ENCODE measurements around the gene SLC16A5.
"Not testable (repeated sequence)": the region's sequence is repeated elsewhere in the genome, so short reads cannot be mapped to it uniquely, and the experiment has no call there.

The SLC16A5 gene

DNA sequence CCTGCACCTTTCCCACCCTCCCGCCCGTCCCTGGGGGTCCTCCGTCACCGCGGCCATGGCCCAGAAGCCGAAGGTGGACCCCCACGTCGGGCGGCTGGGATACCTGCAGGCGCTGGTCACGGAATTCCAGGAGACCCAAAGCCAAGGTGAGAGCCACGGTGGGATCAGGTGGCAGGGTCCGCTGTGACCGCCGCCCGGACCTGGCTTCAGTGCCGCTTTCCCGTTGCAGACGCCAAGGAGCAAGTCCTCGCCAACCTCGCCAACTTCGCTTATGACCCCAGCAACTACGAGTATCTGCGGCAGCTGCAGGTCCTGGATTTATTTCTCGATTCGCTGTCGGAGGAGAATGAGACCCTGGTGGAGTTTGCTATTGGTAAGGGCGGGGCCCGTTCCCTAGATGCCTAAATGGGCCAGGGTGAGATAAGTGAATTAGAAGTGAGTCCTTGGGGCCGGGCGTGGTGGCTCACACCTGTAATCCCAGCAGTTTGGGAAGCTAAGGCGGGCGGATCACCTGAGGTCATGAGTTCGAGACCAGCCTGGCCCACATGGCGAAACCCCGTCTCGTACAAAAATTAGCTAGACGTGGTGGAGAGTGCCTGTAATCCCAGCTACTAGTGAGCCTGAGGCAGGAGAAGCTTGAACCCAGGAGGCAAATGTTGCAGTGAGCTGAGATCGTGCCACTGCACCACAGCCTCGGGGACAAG is 22.6 kb downstream of the SLC16A5 start:
- DNase-seq (ENCODE audit: low spot score): no peak

DNA sequence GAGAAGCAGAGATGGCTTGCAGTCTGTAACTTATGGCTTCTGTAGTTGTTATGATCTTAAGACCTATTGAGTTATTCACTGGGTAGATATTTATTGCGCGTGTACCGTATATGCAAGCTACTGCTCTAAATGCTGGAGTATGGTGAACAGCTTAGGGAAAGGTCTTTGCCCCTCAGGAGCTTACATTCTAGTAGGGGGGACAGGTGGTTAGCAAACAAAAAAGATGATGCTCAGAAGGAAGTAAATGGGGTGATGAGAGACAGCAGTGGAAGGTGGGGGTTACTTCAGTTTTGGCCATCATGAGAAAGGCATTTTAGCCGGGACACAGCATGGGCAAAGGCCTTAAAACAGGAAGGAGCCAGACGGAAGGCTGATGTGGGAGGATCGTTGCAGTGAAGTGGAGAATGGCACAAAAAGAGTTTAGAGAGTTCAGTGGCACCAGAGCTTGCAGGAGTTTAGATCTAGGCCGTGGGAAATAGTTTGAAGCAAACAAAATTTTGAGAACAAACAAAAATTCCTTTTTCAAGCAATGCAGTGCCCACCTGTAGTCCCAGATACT is 24.1 kb downstream of the SLC16A5 start:
- no peak for DNase-seq (ENCODE audit: low spot score)

DNA sequence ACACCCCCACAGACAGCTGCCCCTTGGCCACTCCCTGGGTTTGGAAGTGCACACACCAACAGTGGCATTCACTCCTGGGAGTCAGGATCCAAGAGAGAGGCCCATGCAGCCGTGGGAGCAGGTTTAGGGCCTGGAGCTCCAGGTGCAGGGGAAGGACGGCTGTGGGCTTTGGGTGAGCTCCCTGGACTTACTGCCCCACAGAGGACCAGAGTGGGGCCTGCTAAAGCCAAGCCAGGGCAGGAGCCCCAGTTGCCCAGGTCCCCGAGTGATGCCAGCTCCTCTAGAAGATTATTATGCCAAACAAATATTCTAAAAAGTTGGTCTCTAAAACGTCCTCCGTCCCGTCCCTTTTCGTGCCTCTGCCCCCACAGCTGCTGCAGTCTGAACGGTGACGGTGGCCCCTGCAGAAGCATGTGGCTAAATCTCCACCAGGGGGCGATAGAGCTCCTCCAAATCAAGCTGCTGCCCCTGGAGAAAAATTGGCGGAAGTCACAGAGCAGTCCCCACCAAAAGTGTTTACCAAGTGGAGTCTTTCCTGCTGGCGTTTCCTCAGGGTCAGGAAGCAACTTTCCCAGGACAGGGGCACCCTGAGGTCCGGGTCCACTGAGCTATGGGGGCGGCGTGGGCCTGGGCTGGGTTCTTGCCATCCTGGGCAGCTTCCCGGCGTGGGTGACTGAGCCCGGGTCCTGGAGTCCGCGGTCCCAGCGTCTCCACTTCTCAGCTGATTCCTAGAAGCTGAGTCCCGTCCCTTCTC is 26.2 kb downstream of the SLC16A5 start:
- peak; percentile 92 for DNase-seq (ENCODE audit: low spot score)

DNA sequence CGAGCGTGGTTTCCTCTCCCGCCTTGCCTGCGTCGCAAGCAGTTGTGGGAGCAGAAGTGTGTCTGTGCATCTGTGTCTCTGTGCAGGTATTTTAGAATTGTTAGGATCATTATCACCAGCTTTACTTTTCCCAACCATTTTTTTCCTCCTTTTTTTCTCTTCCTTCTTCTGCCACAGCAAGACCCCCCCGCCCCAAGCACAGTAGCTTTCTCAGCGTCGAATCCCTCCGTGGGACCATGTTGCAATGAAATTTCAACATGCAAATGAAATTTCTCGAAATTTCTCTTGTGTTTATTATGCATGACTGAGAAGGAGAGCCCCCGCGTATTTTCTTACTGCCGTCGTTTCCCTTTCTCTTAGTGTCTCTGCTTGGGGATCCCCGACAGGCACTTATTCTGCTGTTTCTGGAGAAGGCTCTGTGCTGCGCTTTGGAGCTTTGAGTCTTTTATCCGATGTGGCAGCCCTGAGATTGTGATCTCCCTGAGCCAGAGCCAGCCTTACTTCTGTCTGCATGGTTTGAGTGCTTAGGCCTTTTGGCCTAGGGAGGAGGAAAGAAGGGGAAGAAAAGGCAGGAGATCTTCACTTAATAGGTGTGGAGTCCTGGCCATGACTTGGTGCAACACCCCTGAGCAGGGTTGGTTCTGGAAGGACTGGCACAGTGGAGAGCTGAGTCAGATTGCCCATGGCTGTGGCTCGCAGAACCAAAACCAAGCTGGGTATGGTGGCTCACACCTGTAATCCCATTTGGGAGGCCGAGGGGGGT is 27.0 kb downstream of the SLC16A5 start:
- DNase-seq (ENCODE audit: low spot score): no peak

DNA sequence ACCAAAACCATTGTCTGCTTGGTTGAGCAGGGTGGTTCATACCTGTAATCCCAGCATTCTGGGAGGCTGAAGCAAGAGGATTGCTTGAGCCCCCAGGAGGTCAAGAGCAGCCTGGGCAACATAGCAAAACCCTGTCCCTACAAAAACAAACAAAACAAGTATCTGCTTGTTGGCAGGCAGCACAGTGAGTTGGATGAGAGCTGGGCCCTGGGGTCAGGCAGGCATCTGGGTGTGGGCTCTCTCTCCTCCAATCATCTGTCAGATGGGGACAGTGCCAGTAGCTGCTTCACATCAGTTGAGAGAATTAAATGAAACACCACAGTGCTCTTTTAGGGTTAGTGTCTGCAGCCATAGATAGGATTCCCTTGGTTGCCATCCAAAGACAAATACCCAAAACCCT is 27.8 kb downstream of the SLC16A5 start:
- DNase-seq (ENCODE audit: low spot score): no peak

DNA sequence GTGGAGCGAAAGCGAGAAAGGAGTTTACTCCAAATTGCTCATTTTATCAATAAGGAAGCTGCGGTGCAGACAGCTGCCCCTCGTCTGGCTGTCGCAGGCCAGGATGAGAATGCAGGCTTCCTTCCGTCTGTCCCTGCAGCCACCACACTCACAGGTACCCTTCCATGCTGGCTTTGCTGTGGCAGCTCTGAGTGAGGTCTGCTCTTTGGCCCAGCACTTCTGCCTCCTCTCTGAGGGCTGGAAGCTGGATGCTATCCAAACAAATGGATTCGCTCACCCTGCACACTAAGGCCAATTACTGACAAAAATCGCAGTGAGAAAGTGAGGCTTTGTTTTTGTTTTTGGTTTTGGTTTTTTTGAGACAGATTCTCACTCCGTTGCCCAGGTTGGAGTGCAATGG is 29.0 kb downstream of the SLC16A5 start:
- no peak for DNase-seq (ENCODE audit: low spot score)

DNA sequence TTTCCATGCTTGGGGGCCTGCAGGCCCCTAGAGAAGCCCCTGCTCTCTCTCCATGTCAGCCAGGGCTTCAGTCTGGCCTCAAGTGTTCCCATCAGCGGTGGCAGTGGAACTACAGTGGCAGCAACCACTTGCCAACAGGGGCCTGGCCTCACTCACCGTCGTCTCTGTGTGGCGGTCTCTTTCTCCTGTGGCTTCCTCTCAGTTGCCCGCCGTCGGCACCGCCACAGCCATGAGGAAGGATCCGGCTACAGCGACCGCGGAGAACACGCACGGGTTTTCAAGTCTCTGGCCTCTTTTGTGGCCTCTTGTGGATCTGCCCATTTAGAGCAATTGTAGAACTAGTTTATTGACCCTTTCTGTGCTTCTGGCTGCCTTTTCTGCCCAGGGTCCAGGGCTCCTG is 30.6 kb downstream of the SLC16A5 start:
- DNase-seq (ENCODE audit: low spot score): no peak

DNA sequence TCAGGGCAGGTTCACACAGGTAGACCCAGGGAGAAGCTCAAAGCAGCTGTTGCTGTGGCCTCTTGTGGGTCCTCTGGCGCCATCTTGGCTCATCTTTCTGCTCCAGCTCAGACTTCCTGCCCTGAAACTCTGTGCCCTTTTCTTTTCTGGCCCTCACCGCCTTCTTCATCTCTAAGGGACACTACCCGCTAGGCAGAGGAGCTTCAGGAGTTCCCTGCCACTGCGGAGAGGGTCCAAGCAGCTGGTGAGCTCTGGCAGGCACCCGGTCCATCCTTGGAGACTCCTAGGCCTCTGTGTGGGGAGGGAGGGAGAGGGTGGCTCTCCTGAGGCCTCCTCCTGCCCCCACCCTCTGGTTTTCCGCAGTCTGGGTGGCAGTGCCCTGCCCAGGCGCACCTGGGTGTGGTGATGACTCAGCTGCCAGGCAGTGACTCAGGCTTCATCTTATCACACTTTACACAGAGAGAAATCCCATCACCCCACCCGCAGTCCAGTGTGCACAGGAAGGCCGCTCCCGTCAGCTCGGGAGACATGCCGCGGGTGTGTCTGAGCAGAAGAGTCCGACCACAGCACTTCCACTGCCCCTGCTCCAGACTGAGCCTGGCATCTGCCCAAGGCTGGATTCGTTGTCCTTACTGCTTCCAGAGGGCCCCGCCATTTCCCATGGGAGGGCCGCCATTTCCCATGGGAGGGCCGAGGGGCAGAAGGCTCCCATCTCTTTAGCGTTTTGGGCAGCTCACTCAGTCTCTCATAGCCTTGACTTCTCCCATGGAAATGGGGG is 36.5 kb downstream of the SLC16A5 start:
- DNase-seq (ENCODE audit: low spot score): peak; percentile 74

DNA sequence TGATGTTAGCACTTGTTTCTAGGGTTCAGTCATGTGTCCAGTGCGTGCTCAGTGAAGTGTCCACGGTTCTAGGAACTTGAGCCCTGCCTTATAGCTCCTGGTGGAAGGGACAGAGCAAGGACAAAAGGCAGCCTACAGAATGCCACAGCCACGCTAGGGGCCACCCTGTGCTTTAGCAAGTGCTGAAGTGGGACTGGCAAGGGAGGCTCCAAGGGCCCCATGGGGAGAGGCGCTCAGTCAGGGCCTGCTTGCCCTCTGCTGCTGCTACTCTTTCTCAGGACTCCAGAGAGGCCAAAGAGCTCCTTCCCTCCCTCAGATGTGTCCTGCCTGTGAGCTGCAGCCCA is 37.0 kb downstream of the SLC16A5 start:
- no peak for DNase-seq (ENCODE audit: low spot score)

DNA sequence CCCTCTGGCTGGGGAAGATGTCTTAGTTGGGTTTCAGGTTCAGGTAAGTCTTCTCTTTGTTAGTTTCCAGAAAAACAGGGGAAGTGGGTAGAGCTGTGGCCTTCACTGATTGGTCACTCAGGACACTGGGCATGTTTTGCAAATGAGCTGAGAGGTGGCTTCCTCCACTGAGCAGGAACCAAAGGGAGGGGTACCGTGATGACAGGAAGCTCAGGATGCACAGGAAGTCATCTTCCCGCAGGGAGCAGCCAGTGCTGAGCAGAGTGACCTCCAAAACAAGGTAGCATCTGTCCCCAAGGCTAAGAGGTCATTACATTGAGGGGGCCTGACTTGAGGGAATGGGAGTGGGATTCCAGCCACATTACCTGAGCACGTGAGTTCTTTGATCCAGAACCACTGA is 38.2 kb downstream of the SLC16A5 start:
- no peak for DNase-seq (ENCODE audit: low spot score)

DNA sequence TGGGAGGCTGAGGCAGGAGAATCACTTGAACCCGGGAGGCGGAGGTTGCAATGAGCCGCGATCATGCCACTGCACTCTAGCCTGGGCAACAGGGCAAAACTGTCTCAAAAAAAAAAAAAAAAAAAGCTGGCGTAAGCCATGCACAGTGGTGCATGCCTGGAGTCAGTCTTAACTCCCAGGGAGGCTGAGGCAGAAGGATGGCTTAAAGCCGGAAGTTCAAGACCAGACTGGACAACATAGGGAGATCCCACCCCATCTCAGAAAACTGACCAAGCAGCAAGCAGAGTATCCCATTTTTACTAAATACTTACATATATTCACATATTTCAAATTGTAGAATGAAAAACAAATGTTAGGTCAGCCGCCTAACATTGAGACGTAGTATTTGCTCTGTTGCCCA is 39.2 kb downstream of the SLC16A5 start:
- DNase-seq (ENCODE audit: low spot score): no peak

DNA sequence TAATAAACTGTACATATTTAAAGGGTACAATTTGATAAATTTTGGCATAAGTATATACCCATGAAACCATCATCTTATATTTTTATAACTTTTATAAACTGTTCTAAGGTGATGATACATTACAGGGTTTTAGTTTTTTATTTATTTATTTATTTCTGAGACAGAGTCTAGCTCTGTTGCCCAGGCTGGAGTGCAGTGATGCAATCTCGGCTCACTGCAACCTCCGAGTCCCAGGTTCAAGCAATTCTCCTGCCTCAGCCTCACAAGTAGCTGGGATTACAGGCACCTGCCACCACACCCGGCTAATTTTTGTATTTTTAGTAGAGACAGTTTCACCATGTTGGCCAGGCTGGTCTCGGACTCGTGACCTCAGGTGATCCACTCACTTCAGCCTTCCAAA is 40.2 kb downstream of the SLC16A5 start:
- not testable (repeated sequence) for DNase-seq (ENCODE audit: low spot score)

DNA sequence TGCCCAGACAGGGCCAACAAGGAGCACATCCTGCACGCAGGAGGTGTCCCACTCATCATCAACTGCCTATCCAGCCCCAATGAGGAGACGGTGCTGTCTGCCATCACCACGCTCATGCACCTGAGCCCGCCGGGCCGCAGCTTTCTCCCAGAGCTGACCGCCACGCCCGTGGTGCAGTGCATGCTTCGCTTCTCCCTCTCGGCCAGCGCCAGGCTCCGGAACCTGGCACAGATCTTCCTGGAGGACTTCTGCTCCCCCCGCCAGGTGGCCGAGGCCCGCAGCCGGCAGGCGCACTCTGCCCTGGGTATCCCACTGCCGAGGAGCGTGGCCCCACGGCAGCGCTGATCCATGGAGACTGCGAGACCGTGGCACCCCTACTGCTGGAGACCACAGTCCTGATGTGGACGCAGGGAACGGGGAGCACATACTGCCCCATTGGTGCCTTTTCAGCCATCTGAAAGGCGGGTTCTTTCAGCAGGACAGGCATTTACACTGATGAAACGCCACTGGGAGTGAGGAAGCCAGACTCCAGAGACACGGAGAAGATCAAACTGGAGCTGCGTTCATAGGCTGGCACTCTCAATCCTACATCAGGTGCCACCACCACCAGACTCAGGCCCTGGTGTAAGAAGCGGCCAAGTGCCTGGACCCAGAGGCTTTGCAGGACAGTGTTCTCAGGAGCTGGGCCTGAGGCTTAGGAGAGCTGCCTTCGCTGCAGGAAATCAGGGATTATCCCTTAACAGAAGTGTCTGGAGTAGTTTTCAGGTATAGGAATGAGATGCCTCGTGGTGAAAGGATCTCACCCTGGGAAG is 41.1 kb downstream of the SLC16A5 start:
- DNase-seq (ENCODE audit: low spot score): no peak

DNA sequence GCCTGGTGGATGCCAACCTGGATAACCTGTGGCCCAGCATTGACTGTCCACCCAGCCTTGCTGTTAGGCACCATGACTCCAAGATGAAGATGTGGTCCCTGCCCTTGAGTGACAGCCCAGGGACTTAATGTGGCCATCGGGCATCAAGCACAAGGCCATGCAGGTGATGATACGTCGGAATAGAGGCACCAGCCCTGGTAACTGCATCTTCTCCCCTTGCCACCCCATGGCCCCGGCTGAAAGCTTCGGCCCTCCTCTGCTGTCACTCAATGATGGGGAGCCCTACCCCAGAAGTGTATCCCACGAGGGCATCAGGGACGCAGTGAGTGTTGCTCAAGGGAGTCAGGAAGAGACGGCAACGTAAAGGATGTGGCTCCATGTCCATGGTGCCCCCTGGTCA is 41.8 kb downstream of the SLC16A5 start:
- DNase-seq (ENCODE audit: low spot score): no peak

DNA sequence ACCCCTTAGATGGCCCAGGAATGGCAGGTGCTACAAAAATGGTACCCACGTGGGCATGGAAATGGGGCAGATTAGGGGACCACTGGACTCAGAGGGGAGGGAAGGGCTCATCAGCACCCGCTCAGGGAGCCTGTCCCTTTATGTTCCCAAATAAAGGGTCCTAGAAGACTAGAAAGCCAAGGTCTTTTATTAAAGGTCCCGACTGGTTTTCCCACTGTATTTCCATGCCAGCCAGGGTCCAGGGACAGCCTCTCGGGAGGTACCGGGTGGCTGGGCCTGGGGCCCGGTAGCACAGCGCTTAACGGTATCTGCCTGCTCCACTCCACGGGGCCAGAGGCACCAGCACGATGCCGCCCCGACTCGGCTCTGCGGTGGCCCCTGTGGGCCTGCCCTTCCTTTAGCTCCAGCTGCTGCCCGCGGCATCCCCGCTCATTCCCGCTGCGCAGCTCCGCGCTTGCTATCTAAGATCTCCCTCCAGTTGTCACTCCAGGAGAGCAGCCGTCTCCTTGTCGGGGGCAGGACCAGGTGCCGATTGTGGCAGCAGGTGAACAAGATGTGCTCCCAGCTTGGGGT is 42.4 kb downstream of the SLC16A5 start:
- no peak for DNase-seq (ENCODE audit: low spot score)

DNA sequence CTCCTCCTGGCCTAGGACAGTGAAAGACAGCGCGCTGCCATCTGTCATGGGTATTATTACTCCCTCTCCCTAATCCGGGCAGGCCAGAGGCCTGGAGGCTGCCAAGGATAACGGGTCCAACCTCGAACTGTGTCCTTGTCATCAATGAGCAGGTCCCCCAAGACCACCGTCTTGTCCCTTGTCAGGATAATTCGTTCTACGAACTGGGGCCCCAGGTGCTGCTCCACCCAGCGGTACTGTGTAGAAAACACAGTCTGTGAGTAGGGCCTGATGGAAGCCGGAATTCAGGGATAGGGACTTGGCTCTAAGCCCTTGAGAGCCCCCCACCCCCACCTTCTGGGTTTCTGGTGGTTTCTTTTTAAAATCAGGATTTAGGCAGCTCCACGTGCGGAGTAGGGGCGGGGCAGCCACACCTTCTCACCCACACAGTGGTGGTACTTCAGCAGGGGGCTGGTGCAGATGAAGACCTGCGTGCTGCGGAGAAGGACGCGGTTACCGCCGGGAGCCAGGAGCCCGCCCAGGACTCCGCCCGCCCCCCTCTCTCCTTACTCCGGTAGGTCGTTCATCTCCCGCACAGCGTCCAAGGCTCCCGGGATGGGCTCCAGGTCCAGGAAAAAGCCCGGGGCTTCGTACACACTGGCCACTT is 43.0 kb downstream of the SLC16A5 start:
- peak; percentile 39 for DNase-seq (ENCODE audit: low spot score)

DNA sequence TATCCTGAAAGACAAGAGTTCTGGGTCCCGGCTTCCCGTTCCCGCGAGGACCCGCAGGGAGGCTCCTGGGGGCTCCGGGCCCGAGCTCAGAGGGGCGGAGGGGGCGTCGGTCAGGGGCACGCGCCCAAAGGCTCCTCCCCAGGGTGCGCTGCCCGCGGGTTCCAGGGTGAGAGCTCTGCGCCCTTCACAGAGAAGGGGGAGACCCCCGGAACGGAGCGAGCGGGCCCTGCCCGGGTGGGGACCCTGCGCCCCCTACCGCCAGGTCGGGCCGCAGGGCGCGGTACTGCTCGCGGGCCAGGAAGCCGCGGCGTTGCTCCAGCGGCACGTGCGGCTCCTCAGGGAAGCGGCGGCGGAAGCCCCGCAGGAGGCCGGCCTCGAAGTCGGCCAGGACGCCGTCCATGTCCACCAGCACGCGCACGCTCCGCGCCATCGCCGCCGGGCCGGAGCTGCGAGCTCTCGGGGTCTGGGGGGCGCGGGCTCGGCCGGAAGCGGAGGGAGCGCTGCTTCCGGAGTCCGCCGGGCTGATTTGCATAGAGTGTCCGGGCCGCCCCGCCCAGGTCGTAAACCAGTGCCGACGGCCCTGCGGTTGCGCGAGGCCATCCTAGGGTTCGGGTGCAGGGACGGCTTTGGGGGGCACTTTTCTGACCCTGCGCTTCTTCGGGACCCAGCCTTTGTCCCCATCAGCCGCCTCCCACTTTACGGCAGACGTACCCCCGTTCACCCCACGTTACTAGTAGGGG is 43.7 kb downstream of the SLC16A5 start, which contains the start of gene NT5C:
Gene NT5C (minus strand): TSS at position 465 of the 740 bp plus-strand sequence. CDS start 35 bp downstream, at position 430.
- peak; percentile 40 for DNase-seq (ENCODE audit: low spot score)

DNA sequence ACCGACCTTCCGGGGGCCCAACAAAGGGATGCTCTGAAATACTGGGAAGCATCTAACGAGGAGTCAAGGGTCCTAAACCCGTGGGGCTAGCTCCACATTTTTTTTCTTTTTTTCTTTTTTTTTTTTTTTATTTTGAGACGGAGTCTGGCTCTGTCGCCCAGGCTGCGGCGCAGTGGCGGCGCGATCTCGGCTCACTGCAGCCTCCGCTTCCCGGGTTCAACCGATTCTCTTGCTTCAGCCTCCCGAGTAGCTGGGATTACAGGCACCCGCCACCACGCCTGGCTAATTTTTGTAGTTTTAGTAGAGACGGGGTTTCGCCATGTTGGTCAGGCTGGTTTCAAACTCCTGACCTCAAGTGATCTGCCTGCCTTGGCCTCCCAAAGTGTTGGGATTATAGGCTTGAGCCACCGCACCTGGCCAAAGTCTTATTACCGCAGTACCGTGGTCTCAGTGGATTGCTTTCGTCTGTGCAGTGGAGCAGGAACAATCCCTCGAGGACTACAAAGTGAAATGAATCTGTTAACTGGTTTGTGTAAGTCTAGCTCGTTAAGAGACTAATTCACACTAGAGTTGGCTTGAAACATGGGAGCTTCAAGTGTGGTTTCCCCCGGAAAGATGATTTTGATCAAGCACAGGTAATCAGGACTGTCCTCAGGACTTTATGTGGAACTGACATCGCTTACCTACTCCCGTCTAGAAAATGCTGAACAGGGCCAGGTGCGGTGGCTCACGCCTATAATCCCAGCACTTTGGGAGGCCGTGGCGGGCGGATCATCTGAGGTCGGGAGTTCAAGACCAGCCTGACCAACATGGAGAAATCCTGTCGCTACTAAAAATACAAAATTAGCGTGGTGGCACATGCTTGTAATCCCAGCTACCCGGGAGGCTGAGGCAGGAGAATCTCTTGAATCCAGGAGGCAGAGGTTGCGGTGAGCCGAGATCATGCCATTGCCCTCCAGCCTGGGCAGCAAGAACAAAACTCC is 44.6 kb downstream of the SLC16A5 start:
- not testable (repeated sequence) for DNase-seq (ENCODE audit: low spot score)
